Neural crest cell (in vitro differentiated cells): Measurements from ENCODE around the gene LPP. TPM values are rescaled to one million over a fixed set of nuclear protein-coding genes. Genes with fewer than 3 reads are reported as not detected.

ENCODE experiments used
- DNase-seq: peaks from one replicate; pipeline ENCODE4 v3.0.0; 2021; ENCODE audit warnings: low read depth, mixed read lengths, low spot score
- H3K27ac Mint-ChIP-seq: one replicate; pipeline ENCODE4 v1.8.0; 2021; ENCODE audit warnings: mild to moderate bottlenecking, mixed read lengths; ENCODE audit not compliant: unreplicated experiment
- H3K27me3 Mint-ChIP-seq: 2 replicates; pipeline ENCODE4 v1.8.0; 2021; ENCODE audit warnings: low read depth, mild to moderate bottlenecking, mixed read lengths
- H3K36me3 Mint-ChIP-seq: 2 replicates; pipeline ENCODE4 v1.8.0; 2021; ENCODE audit warnings: low read depth, mild to moderate bottlenecking, mixed read lengths
- H3K4me1 Mint-ChIP-seq: 2 replicates; pipeline ENCODE4 v1.8.0; 2021; ENCODE audit warnings: mixed read lengths
- H3K4me3 Mint-ChIP-seq: one replicate; pipeline ENCODE4 v1.8.0; 2021; ENCODE audit warnings: mild to moderate bottlenecking, mixed read lengths
- H3K9me3 Mint-ChIP-seq: 2 replicates; pipeline ENCODE4 v1.8.0; 2021; ENCODE audit warnings: mixed read lengths
- CTCF ChIP-seq: fragments of 200-600 bp; sonication (generic); conservative IDR thresholded peaks from 2 replicates; pipeline ENCODE4 v1.5.0; 2021; ENCODE audit warnings: antibody characterized with exemption, mild to moderate bottlenecking
- total RNA-seq: library from RNA; stranded (reverse); gene quantifications from 2 replicates; pipeline ENCODE4 v1.2.1, GENCODE V29; 2021

Gene LPP
- total RNA-seq, 1 donor from 2014 or later: 38.7 TPM

DNA sequence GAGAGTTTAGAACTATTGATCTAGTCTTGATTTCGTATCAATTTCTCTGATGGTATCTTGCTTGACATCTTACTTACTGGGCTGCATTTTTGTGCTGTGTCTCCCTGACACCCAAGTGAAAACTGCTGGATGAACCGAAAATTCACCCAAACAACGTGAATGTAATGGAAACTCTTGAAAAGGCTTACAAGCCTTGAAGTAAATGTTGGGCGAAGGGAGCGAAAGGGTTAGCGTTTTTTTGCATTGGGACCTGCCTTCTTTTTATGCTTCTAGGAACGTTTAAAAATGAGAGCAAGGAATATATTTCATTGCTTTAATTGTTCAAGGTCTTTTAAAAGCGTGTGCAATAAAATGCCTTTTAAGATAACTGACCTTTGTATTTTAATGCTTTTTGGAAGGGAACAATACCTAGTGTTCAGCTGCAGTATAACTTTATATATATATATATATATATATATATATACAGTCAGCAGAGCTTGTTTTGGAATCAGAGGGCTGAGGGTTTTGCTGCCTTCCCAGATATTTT, 94.1 kb downstream of the LPP start:
- H3K27me3 Mint-ChIP-seq: no peaks in the 10 kb centered on the region
- peaks cover 22% of the 10 kb centered on the region for H3K4me1 Mint-ChIP-seq
- no peak for DNase-seq
- peaks cover 2% of the 10 kb centered on the region for H3K9me3 Mint-ChIP-seq
- peaks cover 10% of the 10 kb centered on the region for H3K36me3 Mint-ChIP-seq
- no peak overlapping the region for H3K4me3 Mint-ChIP-seq
- H3K27ac Mint-ChIP-seq: no peak overlapping the region
- no peak for TF ChIP-seq CTCF

DNA sequence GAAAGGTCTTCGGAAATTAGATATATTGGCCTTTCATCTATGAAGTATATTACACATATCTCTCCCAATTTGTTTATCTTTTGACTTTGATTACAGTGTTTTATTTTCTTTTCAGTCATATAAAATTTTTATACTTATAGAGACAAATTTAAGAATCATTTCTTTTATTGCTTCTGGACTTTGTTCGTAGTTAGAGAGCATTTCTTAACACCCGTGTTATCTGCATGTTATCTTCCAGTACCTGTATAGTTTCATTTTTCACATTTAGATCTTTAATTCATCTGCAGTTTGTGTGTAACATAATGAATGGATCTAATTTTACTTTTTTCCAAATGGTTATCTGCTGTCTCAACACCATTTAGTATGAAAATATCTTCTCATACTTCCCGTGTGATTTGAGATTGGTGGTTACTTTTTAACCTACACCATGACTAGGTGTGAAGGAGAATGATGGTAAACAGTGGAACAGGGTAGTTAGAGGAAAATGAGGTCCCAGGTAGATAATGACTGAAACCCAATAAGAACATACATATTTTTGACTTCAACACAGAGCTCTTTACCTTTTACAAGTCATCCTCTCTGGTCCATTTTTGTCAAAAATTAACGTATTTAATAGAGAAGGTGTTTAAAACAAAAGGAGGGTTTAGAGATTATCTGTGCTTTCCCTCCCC, 99.3 kb downstream of the LPP start:
- Mint-ChIP-seq H3K9me3 (peaks cover 2% of the 10 kb centered on the region), H3K27ac (no peak overlapping the region), H3K36me3 (peaks cover 13% of the 10 kb centered on the region), H3K4me3 (no peak overlapping the region), H3K4me1 (peaks cover 16% of the 10 kb centered on the region), H3K27me3 (no peaks in the 10 kb centered on the region)
- TF ChIP-seq CTCF: no peak
- no peak for DNase-seq

DNA sequence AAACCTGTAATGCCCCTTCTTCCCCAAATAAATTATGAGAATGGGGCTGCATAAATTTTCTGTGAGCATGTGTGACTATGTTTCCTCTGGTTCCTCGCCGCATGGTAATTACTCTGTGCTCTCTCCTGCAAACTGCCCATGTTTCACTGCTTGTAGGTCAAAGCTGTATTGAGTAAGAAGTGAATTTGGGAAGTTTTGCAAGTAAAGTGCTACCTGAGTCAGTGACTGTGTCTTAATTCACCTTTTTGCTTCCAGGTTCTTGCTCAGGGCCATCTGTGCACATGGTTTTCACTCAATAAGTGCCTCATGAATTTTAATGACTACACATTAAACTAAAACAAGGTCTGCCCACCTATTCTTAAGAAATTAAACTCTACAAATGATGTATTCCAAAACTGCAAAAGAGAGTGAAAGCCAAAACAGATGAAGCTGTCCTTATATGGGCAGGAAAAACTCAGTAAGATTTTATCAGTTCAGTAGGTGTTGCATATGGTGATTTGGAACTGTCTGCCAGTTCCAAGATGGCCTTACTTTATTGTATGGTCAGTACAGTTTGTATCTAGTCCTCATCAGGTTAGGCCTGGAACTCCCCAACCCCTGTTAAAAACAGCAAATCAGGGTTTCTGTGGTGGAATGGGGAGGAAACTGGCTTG, 100.0 kb downstream of the LPP start:
- peaks cover 13% of the 10 kb centered on the region for H3K36me3 Mint-ChIP-seq
- no peak for TF ChIP-seq CTCF
- H3K27me3 Mint-ChIP-seq: no peaks in the 10 kb centered on the region
- no peak overlapping the region for H3K27ac Mint-ChIP-seq
- no peak overlapping the region for H3K4me3 Mint-ChIP-seq
- peaks cover 17% of the 10 kb centered on the region for H3K4me1 Mint-ChIP-seq
- peaks cover 2% of the 10 kb centered on the region for H3K9me3 Mint-ChIP-seq
- DNase-seq: no peak

- TF ChIP-seq CTCF: no peak
- Mint-ChIP-seq H3K27ac (no peak overlapping the region), H3K27me3 (no peaks in the 10 kb centered on the region), H3K36me3 (peaks cover 11% of the 10 kb centered on the region), H3K4me3 (no peak overlapping the region), H3K9me3 (peaks cover 2% of the 10 kb centered on the region), H3K4me1 (peaks cover 24% of the 10 kb centered on the region)
- no peak for DNase-seq
These were observed 100.6 kb downstream of the LPP start for GRCh38 chr3:188254520-188255070.

- no peak for DNase-seq
- Mint-ChIP-seq H3K9me3 (peaks cover 2% of the 10 kb centered on the region), H3K27me3 (no peaks in the 10 kb centered on the region), H3K36me3 (peaks cover 11% of the 10 kb centered on the region), H3K27ac (no peak overlapping the region), H3K4me3 (no peak overlapping the region), H3K4me1 (peaks cover 22% of the 10 kb centered on the region)
- no peak for TF ChIP-seq CTCF
These were observed 101.2 kb downstream of the LPP start for GRCh38 chr3:188255190-188255589.
